Measurements from ENCODE around the gene TNS3.

Gene TNS3

DNA sequence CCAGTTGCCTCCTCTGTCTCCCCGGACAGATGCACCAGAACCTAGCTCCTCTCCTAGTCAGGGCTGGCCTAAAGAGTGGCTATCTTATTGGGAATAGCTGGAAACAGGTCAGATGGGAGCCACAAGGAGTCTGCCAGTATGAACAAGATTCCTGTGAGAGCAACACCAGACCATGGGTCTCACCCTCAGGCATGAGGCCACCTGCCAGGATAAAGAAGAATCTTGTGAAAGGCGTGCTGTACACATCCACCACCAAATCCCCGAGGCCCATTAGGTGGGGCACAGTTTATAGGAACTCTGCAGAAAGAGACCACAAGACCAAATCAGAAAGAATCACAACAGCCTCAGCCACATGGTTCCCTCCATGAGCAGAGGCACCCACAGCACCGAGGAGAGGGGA is 325.9 kb downstream of the TNS3 start:
- TF ChIP-seq CTCF (IDR thresholded peaks at IDR 0.05; ENCODE audit: low read depth, low read length), result no peak
- in situ Hi-C loops (cut with HindIII; ENCODE audit: low sequenced_read_pairs), result no loop called here
- DNase-seq (ENCODE audit: low read depth, low spot score), result no peak
- no peak overlapping the region for H3K4me3 ChIP-seq (ENCODE audit: low read depth, low read length)

GRCh38 chr7:47255441-47255840 is 326.5 kb downstream of the TNS3 start:
- no peak for TF ChIP-seq CTCF (IDR thresholded peaks at IDR 0.05; ENCODE audit: low read depth, low read length)
- no peak for DNase-seq (ENCODE audit: low read depth, low spot score)
- in situ Hi-C loops (cut with HindIII; ENCODE audit: low sequenced_read_pairs), result no loop called here
- no peak overlapping the region for H3K4me3 ChIP-seq (ENCODE audit: low read depth, low read length)

- no peak for TF ChIP-seq CTCF (IDR thresholded peaks at IDR 0.05; ENCODE audit: low read depth, low read length)
- in situ Hi-C loops (cut with HindIII; ENCODE audit: low sequenced_read_pairs), result no loop called here
- no peak for DNase-seq (ENCODE audit: low read depth, low spot score)
- H3K4me3 ChIP-seq (ENCODE audit: low read depth, low read length), result no peak overlapping the region
Observed at GRCh38 chr7:47255007-47255406, 326.9 kb downstream of the TNS3 start.

DNA sequence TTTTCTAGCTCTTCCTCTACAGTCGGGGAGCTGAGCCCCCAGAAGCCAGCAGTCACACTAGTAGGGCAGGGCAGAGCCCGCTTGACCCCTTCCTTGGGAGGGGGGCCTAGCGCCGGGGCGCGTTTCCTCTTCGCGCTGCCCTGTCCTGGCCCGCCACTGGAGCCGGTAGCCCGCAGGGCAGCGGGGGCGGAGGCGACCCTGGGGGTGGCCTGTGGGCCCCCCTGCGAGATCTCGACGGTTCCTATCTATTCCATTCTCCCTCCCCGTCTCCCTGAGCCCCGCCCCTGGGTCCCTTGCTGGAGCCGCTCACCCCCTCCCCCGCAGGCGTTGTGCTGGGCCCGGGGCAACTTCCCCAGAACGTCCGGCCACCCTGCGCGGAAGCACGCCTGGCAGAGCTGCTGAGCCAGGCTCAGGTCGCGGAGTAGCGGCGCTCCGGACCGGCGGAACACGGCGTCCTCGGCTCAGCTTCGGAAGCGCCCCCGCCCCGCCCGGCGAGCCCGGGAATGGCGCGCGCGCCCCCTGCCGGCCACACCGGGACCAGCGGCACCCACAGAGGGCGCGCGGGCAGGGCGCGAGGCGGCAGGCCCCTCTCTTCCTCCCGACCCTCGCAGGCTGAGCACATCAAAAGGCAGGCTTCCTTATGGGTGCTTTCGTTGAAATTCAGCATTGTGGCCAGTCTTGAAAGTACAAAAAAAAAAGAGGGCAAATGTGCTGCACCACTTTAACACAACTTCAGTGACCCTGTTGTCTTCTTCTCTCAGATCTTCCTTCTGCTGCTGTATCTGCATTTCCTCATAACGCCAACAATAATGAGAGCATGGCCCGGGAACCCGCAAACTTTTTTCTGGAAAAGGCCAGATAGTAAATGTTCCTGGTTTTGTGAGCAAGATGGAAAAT is 327.6 kb downstream of the TNS3 start:
- H3K4me3 ChIP-seq (ENCODE audit: low read depth, low read length), result peak overlapping the region; percentile 51
- DNase-seq (ENCODE audit: low read depth, low spot score), result peak; percentile 55
- in situ Hi-C loops (cut with HindIII; ENCODE audit: low sequenced_read_pairs), result no loop called here
- TF ChIP-seq CTCF (IDR thresholded peaks at IDR 0.05; ENCODE audit: low read depth, low read length), result peak; percentile 64

DNA sequence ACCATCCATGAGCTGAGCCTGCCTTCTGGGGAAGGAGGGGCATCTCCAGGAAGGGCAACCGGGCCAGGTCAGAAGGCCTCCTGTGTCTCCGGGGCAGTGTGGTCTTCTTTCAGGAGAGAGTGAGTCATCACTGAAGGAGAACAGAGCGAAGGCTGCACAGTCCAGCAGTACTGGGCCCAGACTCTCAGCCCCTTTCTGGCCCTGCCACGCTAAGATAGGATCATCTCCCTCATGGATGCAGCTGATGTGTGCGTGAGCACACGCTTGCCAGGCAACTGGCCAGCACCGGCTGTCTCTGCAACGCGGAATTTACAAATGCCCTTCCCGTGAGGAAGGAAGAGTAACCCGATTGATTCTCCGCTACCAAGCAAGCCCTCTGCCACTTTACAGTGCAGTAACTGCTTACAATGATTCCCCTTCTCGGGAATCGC is 328.2 kb downstream of the TNS3 start:
- H3K4me3 ChIP-seq (ENCODE audit: low read depth, low read length), result peak overlapping the region; percentile 51
- in situ Hi-C loops (cut with HindIII; ENCODE audit: low sequenced_read_pairs), result no loop called here
- peak; percentile 70 for DNase-seq (ENCODE audit: low read depth, low spot score)
- TF ChIP-seq CTCF (IDR thresholded peaks at IDR 0.05; ENCODE audit: low read depth, low read length), result no peak

DNA sequence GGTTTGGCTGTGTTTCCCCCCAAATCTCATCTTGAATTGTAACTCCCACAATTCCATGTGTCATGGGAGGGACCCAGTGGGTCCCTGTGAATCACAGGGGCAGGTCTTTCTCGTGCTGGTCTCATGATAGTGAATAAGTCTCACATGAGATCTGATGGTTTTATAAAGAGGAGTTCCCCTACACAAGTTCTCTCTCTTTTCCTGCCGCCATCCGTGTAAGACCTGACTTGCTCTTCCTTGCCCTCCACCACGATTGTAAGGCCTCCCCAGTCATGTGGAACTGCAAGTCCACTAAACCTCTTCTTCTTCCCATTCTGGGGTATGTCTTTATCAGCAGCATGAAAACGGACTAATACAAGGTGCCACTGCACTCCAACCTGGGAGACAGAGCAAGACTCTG is 329.2 kb downstream of the TNS3 start:
- H3K4me3 ChIP-seq (ENCODE audit: low read depth, low read length), result no peak overlapping the region
- no peak for TF ChIP-seq CTCF (IDR thresholded peaks at IDR 0.05; ENCODE audit: low read depth, low read length)
- DNase-seq (ENCODE audit: low read depth, low spot score), result no peak
- in situ Hi-C loops (cut with HindIII; ENCODE audit: low sequenced_read_pairs), result no loop called here
